ENCODE measurements around the gene DOCK4.

- TF ChIP-seq, protein P1, sequence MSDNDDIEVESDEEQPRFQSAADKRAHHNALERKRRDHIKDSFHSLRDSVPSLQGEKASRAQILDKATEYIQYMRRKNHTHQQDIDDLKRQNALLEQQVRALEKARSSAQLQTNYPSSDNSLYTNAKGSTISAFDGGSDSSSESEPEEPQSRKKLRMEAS (IDR thresholded peaks at IDR 0.05) = no peak
- no peak for TF ChIP-seq SMC3 (IDR thresholded peaks at IDR 0.05)
- no peak for TF ChIP-seq NR3C1 (IDR thresholded peaks at IDR 0.05)
- no peak for TF ChIP-seq REST (IDR thresholded peaks at IDR 0.05)
- TF ChIP-seq EP300 (IDR thresholded peaks at IDR 0.05) = no peak
- no peak for TF ChIP-seq EHMT2 (IDR thresholded peaks at IDR 0.05; ENCODE audit: low read depth)
- no peak for TF ChIP-seq CTCF (IDR thresholded peaks at IDR 0.05)
- no peak for TF ChIP-seq RFX5 (IDR thresholded peaks at IDR 0.05)
- TF ChIP-seq, protein P2, sequence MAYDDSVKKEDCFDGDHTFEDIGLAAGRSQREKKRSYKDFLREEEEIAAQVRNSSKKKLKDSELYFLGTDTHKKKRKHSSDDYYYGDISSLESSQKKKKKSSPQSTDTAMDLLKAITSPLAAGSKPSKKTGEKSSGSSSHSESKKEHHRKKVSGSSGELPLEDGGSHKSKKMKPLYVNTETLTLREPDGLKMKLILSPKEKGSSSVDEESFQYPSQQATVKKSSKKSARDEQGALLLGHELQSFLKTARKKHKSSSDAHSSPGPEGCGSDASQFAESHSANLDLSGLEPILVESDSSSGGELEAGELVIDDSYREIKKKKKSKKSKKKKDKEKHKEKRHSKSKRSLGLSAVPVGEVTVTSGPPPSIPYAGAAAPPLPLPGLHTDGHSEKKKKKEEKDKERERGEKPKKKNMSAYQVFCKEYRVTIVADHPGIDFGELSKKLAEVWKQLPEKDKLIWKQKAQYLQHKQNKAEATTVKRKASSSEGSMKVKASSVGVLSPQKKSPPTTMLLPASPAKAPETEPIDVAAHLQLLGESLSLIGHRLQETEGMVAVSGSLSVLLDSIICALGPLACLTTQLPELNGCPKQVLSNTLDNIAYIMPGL (CRISPR knock-in tag; IDR thresholded peaks at IDR 0.05; ENCODE audit: borderline replicate concordance) = no peak
- TF ChIP-seq RCOR1 (IDR thresholded peaks at IDR 0.05; ENCODE audit: low read depth, low read length) = no peak
- no peak for TF ChIP-seq PBX3 (IDR thresholded peaks at IDR 0.05)
Measured at GRCh38 chr7:111728635-111728995, 477.6 kb downstream of the DOCK4 start.
